PC-3 (cell line): ENCODE results near the gene UBAC1. TPM values are rescaled to one million over a fixed set of nuclear protein-coding genes. Genes with fewer than 3 reads are reported as not detected.

Experiments
- ATAC-seq: fragments of 200-7000 bp; cut with Tn5 transposase; 2 replicates; pipeline ENCODE4 v1.9.1; 2020; ENCODE audit warnings: mild to moderate bottlenecking, moderate library complexity
- BruUV-seq: library from RNA; stranded (reverse); fragments of 400-500 nt; replicated peaks from 2 replicates; lab custom pipeline; 2021; lab: Mats Ljungman, UMichigan
- CTCF ChIA-PET: fragments of 300-600 bp; sonication (Branson Sonifier 250); formaldehyde crosslinking; loops from one replicate; lab custom pipeline; 2022; ENCODE audit warnings: antibody characterized with exemption; lab: Charles Lee
- POLR2A ChIA-PET: fragments of 300-600 bp; sonication (Branson Sonifier 250); formaldehyde crosslinking; loops from one replicate; lab custom pipeline; 2022; ENCODE audit warnings: antibody characterized with exemption; ENCODE audit not compliant: unreplicated experiment; lab: Charles Lee
- DNase-seq: peaks from one replicate; pipeline ENCODE4 v3.0.0-alpha.2; 2015
- H2AFZ ChIP-seq: fragments of 300-600 bp; sonication (generic); 2 replicates; pipeline ENCODE4 v1.6.0; 2016; ENCODE audit warnings: antibody characterized with exemption, low read length
- H3F3A ChIP-seq: fragments of 300-600 bp; sonication (generic); one replicate; pipeline ENCODE4 v1.6.0; 2017; ENCODE audit warnings: antibody characterized with exemption, low read length, control low read depth, mild to moderate bottlenecking; ENCODE audit not compliant: unreplicated experiment
- H3K27ac ChIP-seq: fragments of 300-600 bp; sonication (generic); 2 replicates; pipeline ENCODE4 v1.5.1; 2016; ENCODE audit warnings: mild to moderate bottlenecking, low read length
- H3K27me3 ChIP-seq: fragments of 300-600 bp; sonication (generic); 2 replicates; pipeline ENCODE4 v1.6.1; 2016; ENCODE audit warnings: low read length, mixed read lengths
- H3K36me3 ChIP-seq: fragments of 300-600 bp; sonication (generic); 2 replicates; pipeline ENCODE4 v1.6.1; 2016; ENCODE audit warnings: low read depth, mixed run types, low read length, mixed read lengths
- H3K4me1 ChIP-seq: fragments of 300-600 bp; sonication (generic); 2 replicates; pipeline ENCODE4 v1.5.1; 2016; ENCODE audit warnings: low read length; ENCODE audit not compliant: insufficient read depth
- H3K4me2 ChIP-seq: fragments of 300-600 bp; sonication (generic); 2 replicates; pipeline ENCODE4 v1.6.0; 2016; ENCODE audit warnings: low read length
- H3K4me3 ChIP-seq: fragments of 300-600 bp; sonication (generic); 2 replicates; pipeline ENCODE4 v1.5.1; 2016; ENCODE audit warnings: mild to moderate bottlenecking, low read length, mixed read lengths
- H3K79me2 ChIP-seq: fragments of 300-600 bp; sonication (generic); 2 replicates; pipeline ENCODE4 v1.6.1; 2017; ENCODE audit warnings: low read length, mixed read lengths
- H3K9ac ChIP-seq: fragments of 300-600 bp; sonication (generic); 2 replicates; pipeline ENCODE4 v1.6.0; 2016; ENCODE audit warnings: mild to moderate bottlenecking, low read length
- H3K9me2 ChIP-seq: fragments of 300-600 bp; sonication (generic); replicated peaks from 2 replicates; pipeline ENCODE4 v1.6.1; 2016; ENCODE audit warnings: mixed run types, low read length, mixed read lengths
- H3K9me3 ChIP-seq: fragments of 300-600 bp; sonication (generic); 2 replicates; pipeline ENCODE4 v1.6.1; 2016; ENCODE audit warnings: low read length, mixed read lengths
- H4K20me1 ChIP-seq: fragments of 300-600 bp; sonication (generic); 2 replicates; pipeline ENCODE4 v1.6.1; 2016; ENCODE audit warnings: low read length, mixed read lengths
- EZH2 ChIP-seq: fragments of 300-600 bp; sonication (generic); IDR thresholded peaks from one replicate; pipeline ENCODE4 v1.6.1; 2017; ENCODE audit warnings: antibody characterized with exemption, mild to moderate bottlenecking, low read length; ENCODE audit not compliant: unreplicated experiment
- EZH2phosphoT487 ChIP-seq: fragments of 300-600 bp; sonication (generic); IDR thresholded peaks from 2 replicates; pipeline ENCODE4 v1.6.1; 2018; ENCODE audit warnings: mild to moderate bottlenecking, antibody characterized with exemption, low read length, borderline replicate concordance
- intact Hi-C: fragments of 100-400 bp; cut with micrococcal nuclease; formaldehyde crosslinking; loops from 2 replicates; pipeline ENCODE4 v1.9.0; 2023
- total RNA-seq: library from RNA; depleted of rRNA; stranded (reverse); fragments of >200 nt; gene quantifications from 2 replicates; pipeline ENCODE4 v1.2.3, GENCODE V29; 2014
- TF ChIP-seq, protein P1 (sequence below): fragments of 300-600 bp; sonication (generic); conservative IDR thresholded peaks from 2 replicates; pipeline ENCODE4 v1.5.1; 2017; ENCODE audit warnings: antibody characterized with exemption, low read depth, mild to moderate bottlenecking, low read length

Gene UBAC1
- total RNA-seq, 1 experiment from 2014 or later = 77.3 TPM

DNA sequence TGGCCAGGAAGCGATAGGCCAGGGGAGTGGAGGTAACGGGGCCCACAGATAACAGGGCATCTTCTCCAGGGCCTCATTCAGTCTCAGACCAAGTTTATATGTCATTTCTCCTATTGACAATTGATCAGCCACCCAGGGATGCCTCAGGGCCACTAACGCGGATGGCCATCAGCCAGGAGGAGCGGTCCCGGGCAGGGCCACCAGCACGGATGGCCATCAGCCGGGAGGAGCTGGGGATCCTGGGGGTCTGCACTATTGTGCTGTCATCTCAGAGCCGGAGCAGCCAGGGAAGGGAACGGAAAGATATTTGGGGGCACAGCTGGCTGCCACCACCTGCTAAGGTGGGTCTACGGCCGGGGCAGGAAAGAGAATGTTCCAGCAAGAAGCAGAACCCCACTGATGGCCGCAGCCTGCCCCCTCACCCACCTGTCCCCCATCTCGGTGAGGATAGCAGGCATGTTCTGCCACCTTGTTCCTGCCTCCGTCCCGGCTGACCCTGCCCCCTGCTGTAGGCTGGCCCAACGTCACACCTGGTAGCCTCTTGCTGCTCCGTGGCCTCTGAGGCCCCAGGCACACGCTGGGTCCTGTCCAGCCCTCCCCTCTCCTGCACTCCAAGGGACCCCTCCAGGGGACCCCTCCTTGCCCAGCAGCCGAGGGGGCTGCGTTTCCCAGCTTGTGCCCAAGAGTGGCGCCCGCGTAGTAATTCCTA, 21.5 kb upstream of the UBAC1 start:
- DNase-seq (no peak), ATAC-seq (no peak)
- intact Hi-C loops = no loop called here
- Histone ChIP-seq H3F3A (no peaks in the 10 kb centered on the region), H3K9me2 (no peaks in the 10 kb centered on the region), H3K4me2 (no peak overlapping the region), H3K27me3 (peaks cover 17% of the 10 kb centered on the region), H3K9me3 (no peaks in the 10 kb centered on the region), H4K20me1 (no peaks in the 10 kb centered on the region), H3K9ac (no peak overlapping the region), H3K79me2 (no peaks in the 10 kb centered on the region), H3K4me1 (0 out of 2 replicates have a peak, but pooled peaks cover 2% of the 10 kb centered on the region), H3K36me3 (no peaks in the 10 kb centered on the region), H3K27ac (no peak overlapping the region), H2AFZ (no peak overlapping the region), H3K4me3 (no peak overlapping the region)
- no TSS peak for BruUV-seq
- TF ChIP-seq EZH2phosphoT487 (no peak), EZH2 (no peak)
- TF ChIP-seq, protein P1, sequence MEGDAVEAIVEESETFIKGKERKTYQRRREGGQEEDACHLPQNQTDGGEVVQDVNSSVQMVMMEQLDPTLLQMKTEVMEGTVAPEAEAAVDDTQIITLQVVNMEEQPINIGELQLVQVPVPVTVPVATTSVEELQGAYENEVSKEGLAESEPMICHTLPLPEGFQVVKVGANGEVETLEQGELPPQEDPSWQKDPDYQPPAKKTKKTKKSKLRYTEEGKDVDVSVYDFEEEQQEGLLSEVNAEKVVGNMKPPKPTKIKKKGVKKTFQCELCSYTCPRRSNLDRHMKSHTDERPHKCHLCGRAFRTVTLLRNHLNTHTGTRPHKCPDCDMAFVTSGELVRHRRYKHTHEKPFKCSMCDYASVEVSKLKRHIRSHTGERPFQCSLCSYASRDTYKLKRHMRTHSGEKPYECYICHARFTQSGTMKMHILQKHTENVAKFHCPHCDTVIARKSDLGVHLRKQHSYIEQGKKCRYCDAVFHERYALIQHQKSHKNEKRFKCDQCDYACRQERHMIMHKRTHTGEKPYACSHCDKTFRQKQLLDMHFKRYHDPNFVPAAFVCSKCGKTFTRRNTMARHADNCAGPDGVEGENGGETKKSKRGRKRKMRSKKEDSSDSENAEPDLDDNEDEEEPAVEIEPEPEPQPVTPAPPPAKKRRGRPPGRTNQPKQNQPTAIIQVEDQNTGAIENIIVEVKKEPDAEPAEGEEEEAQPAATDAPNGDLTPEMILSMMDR = no peak
- POLR2A ChIA-PET = no interaction called here
- CTCF ChIA-PET = no interaction called here

DNA sequence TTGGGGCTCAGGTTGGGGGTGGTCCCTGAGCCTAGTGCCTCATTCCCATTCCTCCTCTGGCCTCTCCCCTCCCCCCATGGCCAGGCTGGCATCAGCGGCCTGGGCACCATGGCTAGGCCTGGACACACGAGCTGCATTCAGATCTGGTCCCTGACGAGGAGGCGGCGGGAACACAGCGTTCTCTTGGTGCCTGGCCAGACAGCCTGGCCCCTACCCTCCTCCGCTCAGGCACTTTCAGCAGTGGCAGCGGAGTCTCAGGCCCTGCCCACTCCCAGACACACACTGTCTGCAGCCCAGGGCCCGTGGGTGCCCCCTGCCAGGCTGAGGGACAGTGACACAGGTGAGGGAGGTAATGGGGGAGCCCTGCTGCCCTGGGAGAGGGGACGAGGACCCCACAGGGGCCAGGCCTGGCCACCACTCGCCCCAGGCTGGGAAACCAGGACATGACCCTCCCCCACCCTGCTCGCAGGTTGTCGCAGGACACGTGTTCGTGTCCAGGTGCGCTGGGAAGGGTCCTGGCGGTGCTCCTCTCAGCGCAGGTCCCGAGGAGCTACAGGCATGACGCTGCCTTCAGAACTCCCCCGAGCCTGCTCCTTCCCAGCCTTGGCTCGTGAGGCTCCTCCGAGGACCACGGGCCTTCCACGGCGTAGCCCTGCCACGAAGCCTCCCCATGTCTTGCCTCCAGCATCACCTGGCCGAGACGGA, 19.9 kb upstream of the UBAC1 start:
- no peak for ATAC-seq
- ChIA-PET POLR2A (no interaction called here), CTCF (no interaction called here)
- no peaks in the 10 kb centered on the region for H3K79me2 ChIP-seq
- no peak overlapping the region for H2AFZ ChIP-seq
- DNase-seq = no peak
- H3K9ac ChIP-seq = no peak overlapping the region
- no peaks in the 10 kb centered on the region for H3K9me2 ChIP-seq
- no peaks in the 10 kb centered on the region for H3K36me3 ChIP-seq
- no peak overlapping the region for H3K4me2 ChIP-seq
- no TSS peak for BruUV-seq
- no peaks in the 10 kb centered on the region for H3F3A ChIP-seq
- no peak overlapping the region for H3K4me3 ChIP-seq
- H3K4me1 ChIP-seq = 0 out of 2 replicates have a peak, but pooled peaks cover 2% of the 10 kb centered on the region
- no peaks in the 10 kb centered on the region for H4K20me1 ChIP-seq
- no peaks in the 10 kb centered on the region for H3K9me3 ChIP-seq
- H3K27ac ChIP-seq = no peak overlapping the region
- TF ChIP-seq, protein P1 = no peak
- no peak for TF ChIP-seq EZH2
- TF ChIP-seq EZH2phosphoT487 = no peak
- H3K27me3 ChIP-seq = peaks cover 17% of the 10 kb centered on the region
- intact Hi-C loops = no loop called here

DNA sequence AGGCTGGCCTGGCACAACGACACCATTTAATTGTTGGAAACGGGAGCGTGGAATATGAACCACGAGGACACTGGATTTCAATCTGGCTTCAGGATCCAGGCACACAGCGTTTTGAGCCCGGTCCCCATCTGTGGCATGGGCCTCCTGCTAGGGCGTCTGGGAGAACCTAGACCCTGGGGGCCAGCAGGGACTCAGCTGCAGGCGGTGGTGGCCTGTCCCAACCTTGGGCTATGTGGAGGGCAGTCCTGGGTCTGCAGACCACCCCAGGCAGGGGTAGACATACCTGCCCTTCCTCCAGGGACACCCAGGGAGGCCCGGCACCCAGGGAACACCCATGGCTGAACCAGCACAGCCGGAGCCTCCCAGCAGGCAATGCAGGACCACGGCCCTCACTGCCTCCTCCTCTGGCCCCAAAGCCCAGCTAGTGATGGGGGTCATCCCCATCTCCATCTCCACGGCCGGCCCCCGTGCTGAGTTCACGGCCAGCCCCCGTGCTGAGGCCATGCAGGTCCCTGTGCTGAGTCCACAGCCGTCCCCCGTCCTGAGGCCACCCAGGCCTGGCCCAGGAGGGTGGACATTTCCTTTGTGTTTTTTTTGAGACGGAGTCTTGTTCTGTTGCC, 18.5 kb upstream of the UBAC1 start:
- no peak overlapping the region for H3K4me3 ChIP-seq
- H3K4me1 ChIP-seq = 0 out of 2 replicates have a peak, but pooled peaks cover 2% of the 10 kb centered on the region
- H2AFZ ChIP-seq = no peak overlapping the region
- BruUV-seq = no TSS peak
- peaks cover 15% of the 10 kb centered on the region for H3K27me3 ChIP-seq
- TF ChIP-seq EZH2 (no peak), EZH2phosphoT487 (no peak)
- TF ChIP-seq, protein P1 = no peak
- H3K36me3 ChIP-seq = no peaks in the 10 kb centered on the region
- no peaks in the 10 kb centered on the region for H3K9me3 ChIP-seq
- no peak overlapping the region for H3K9ac ChIP-seq
- DNase-seq (no peak), ATAC-seq (no peak)
- H4K20me1 ChIP-seq = no peaks in the 10 kb centered on the region
- no peaks in the 10 kb centered on the region for H3K9me2 ChIP-seq
- H3F3A ChIP-seq = no peaks in the 10 kb centered on the region
- no peaks in the 10 kb centered on the region for H3K79me2 ChIP-seq
- CTCF ChIA-PET = no interaction called here
- H3K27ac ChIP-seq = no peak overlapping the region
- intact Hi-C loops = no loop called here
- H3K4me2 ChIP-seq = no peak overlapping the region
- POLR2A ChIA-PET = no interaction called here
